NCI-H774 (cell line): Measurements from ENCODE around the gene CDC14A.

Experiments
- DNase-seq: peaks from one replicate; lab custom pipeline; 2025; lab: John Stamatoyannopoulos, UW

The CDC14A gene

DNA sequence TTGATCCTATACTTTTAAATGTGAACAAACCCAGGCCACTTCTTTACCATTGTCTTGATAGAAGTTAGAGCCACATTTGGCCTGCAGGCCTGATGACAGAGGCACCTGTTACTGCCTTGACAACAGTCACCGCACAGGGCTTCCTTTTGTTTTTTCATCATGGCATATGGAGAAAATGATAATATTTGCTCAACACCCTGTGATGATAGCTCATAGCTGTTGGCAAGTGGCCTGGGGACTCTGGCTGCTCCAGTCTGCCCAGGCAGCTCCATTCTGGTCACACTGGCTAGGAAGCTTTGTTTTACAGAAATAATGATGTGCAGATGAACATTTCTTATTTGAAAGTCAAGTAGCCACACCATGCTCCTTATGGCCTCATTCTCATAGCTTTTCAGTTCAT is 96.1 kb downstream of the CDC14A start:
- peak; percentile 59 for DNase-seq

GRCh38 chr1:100449477-100449876 is 97.2 kb downstream of the CDC14A start:
- no peak for DNase-seq

DNA sequence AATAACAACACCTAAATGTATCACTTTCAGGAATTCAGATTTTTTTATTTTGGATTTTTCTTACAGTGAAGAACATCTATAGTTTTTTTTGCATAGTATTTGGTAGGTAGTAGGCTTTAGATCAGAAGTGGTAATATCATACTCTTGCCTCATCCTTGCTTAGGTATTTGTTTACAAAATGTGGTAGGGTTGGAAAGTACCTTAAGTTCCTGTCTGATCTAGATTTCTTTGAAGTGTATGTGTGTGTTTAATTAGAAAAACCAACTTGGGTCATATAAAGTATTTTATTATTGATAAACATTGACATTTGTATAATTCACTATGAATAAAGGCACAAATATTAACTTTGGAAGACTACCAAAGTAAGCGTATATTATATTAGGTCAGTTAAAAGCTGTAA is 100.3 kb downstream of the CDC14A start:
- DNase-seq = no peak

GRCh38 chr1:100455478-100456072 is 103.3 kb downstream of the CDC14A start:
- DNase-seq = no peak

DNA sequence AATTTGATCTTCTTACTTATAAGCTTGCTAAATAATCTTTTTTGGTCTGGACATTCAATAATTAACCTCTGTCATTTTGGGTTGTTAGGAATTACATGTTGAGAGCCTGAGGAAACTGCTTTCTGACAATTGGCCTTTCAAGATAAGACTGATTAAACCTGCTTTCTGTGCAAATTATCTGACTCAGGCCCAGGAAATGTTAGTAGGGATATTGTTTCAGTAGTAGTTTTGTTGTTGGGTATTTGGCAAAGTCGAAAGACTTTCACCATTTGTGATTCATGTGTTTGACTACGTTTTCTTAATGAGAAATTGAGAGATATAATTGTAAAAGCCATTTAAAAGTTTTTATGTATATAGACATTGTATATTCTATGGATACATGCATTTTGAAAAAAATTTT is 104.6 kb downstream of the CDC14A start:
- no peak for DNase-seq

DNA sequence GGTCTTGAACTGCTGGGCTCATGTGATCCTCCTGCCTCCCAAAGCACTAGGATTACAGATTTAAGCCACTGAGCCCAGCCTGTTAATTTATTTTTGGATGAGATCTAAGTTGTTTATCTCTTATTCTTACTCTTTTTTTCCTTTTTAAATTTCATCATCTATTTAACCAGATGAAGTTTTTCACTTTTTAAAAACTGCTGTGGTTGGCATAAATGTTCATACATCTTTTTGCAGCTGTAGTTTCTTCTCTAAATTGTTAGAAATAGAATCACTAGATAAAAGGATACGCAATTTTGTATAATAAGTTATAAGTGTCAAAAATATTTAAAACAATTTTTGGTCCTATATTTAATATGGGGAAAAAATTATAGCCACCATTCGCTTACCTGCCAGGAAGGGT is 105.4 kb downstream of the CDC14A start:
- DNase-seq = no peak

GRCh38 chr1:100458661-100459357 is 106.5 kb downstream of the CDC14A start:
- no peak for DNase-seq

DNA sequence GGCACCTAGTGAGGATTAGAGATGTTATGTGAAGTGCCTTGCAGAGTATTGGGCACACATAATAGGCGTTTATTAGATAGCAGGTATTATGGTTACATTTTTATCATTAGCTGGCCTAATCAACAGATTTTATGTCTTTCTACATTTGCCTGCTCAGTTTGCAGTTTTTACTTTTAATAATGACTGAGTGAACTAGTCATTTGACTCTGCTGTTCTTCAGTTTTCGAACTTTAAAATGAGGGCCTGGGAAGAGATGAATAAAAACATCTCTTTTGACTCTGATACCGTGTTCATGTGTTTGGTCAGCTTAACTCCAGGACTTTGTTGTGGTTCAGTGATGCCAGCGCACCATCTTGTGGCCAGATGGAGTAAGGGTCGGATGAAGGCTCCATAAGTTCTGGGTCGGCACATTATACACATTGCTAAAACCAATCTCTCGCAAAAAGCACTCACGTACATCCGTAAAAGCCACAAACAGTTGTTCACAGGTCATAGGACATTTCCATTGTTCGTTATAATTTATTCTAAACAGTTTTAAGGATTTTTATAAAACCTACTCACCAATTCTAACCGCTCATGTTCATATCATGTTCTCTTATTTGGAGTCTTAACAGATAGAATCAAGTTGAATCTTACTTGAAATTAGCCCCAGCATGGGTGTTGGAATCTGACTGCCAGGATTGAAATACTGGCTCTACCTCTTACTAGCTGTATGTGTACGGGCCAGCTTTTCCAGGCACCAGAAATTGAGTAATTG is 107.2 kb downstream of the CDC14A start:
- DNase-seq = peak; percentile 62

DNA sequence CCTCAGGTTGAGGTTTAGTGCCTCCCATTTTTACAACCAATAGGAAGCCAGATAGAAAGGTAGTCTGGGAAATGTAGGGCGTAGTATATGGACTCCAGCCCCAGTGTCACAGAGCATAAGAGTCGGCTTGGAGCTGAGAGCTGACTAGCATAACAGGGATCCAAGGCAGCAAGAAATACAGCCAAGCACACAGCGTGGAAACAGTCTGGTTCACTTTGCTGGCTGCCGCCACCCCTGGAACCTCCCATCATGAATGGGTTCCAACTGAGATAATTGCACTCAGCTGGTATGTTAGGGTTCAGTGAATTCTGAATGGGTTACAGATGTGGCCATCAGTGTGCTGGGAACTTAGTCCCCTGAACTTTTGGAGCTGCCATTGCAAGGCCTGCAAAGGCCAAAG is 108.9 kb downstream of the CDC14A start:
- DNase-seq = no peak

DNA sequence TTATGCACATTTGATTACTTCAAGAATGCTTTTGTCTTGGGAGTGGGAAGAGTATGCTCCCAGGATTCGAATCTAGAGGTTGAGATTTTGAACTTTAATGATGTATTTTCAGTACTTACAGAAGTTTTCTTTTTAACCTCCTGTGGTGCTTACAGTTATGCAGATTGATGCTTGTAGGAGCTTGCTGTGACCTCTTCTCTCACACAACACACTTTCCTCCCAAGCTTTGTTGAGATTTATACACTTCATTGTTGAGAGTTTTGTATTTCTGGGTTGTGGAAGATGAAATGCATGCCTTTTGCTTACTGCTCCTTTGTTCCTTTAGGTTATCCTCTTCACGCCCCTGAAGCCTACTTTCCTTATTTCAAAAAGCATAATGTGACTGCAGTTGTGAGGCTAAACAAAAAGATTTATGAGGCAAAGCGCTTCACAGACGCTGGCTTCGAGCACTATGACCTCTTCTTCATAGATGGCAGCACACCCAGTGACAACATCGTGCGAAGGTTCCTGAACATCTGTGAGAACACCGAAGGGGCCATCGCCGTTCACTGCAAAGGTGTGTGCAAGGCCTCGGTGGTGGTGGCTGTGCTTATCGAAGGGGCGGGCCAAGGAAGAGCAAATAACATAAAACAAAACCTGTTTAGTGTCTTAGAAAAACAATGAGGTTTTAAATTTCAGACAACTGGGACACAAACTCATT is 110.2 kb downstream of the CDC14A start:
- DNase-seq = no peak

DNA sequence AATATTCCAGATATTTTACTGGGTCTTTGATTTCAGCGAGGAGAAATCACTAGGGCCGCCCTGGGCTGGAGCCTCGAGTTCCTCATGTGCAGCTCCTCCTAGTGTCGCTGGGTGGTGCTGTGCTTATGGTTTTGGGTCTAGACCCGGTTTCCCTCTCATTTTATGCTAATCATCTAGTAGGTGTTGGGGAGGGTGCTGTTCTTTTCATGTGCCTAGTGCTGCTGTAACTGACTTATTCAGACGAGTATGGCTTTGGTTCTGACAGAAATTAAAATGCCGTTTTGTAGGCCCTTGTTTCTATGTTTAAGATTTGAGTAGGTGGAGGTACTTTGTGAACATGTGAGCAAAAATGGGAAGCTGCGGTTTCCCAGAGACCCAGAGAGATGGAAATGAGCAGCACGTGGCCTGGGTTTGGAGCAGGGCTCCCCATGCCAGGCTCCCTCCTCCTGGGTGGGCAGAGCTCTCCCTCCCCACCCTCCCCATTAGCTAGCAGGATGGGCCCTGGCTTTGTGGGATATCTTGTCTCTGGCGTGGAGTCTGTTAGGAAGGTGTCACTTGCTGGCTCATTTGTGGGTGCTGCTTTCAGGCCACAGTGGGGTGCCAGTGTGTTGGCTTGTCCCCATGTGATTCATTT is 111.6 kb downstream of the CDC14A start:
- peak; percentile 49 for DNase-seq

- no peak for DNase-seq
Measured at GRCh38 chr1:100469578-100469977, 117.3 kb downstream of the CDC14A start.

DNA sequence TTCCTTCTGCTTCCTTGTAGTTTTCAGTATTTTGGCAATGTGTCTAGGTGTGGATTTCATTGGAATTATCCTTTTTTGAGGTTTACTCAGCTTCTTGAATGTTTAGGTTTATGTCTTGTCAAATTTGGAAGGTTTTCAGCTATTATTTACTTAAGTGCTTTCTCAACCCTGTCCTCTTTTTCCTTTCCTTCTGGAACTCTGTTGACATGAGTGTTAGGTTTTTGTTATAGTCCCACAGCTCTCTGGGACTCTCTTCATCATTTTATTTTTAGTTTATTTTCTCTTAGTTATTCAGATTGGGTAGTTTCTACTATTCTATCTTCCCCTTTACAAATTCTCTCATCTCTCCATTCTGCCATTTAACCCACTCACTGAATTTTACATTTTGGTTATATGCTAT is 122.5 kb downstream of the CDC14A start:
- DNase-seq = no peak

GRCh38 chr1:100476735-100477290 is 124.5 kb downstream of the CDC14A start:
- no peak for DNase-seq

GRCh38 chr1:100478816-100479215 is 126.5 kb downstream of the CDC14A start:
- DNase-seq = no peak

GRCh38 chr1:100479620-100480338 is 127.5 kb downstream of the CDC14A start:
- no peak for DNase-seq

DNA sequence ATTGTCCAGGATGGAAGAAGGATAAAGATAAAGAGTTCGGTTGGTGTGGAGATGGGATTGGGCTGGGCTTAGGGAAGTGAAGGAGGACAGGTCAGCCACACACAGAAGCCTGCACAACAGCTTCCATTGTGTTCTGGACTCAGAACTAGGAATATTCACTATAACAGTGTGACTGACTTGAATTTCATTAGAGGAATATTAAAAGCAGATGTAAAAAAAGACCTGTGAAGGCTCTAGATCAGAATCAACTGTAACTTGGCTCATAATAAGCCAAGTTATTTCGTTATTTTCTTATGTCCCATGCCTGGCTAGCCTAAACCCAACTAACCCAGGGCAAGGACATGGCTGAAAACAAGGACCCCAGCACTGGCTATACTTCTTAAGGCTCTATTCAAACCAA is 129.0 kb downstream of the CDC14A start:
- DNase-seq = no peak

GRCh38 chr1:100482167-100482566 is 129.9 kb downstream of the CDC14A start:
- no peak for DNase-seq

DNA sequence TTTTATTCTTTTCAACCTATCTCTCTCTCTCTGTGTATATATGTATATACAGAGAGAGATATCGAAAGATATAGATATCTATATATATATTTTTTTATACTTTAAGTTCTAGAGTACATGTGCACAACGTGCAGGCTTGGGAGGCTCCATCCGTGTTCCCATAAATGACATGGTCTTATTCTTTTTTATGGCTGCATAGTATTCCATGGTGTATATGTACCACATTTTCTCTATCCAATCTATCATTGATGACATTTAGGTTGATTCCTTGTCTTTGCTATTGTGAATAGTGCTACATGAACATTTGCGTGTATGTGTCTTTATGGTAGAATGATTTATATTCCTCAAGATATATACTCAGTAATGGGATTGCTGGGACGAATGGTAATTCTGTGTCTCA is 130.4 kb downstream of the CDC14A start:
- no peak for DNase-seq

GRCh38 chr1:100483230-100483629 is 130.9 kb downstream of the CDC14A start:
- DNase-seq = no peak

- no peak for DNase-seq
Measured at GRCh38 chr1:100485855-100486258, 133.6 kb downstream of the CDC14A start.
